ENCODE results near the gene LDLRAD4.

DNA sequence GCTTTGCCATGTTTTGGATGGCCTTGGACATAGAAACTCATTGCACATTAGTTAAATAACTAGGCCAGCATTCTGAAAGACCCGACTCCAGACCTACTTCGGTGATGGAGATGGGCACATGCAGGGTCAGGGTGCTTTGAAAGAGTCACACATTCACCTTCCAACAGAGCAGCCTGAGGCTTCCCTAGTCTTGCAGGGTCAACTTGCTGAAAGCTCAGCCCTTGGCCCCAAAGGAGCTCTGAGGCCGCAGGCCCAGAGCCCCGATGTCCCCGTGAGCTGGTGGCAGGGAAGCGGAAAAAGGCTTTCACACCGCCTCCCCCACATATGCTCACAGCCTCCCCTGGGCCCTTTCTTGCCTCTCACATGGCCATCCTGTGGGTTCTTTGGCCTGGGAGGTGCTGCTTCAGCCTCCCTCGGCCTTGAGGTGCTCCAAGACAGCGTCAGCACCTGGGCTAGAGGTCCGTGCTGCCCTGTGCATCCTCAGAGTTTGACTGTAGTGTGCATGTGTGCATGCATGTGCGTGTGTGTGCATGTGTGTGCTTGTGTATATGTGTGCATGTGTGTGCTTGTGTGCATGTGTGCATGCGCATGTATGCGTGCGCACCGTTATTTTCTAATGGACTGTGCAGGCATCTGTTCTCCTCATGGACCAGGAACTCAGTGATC lies 21.6 kb downstream of the LDLRAD4 start:
- TF ChIP-seq, protein P1, sequence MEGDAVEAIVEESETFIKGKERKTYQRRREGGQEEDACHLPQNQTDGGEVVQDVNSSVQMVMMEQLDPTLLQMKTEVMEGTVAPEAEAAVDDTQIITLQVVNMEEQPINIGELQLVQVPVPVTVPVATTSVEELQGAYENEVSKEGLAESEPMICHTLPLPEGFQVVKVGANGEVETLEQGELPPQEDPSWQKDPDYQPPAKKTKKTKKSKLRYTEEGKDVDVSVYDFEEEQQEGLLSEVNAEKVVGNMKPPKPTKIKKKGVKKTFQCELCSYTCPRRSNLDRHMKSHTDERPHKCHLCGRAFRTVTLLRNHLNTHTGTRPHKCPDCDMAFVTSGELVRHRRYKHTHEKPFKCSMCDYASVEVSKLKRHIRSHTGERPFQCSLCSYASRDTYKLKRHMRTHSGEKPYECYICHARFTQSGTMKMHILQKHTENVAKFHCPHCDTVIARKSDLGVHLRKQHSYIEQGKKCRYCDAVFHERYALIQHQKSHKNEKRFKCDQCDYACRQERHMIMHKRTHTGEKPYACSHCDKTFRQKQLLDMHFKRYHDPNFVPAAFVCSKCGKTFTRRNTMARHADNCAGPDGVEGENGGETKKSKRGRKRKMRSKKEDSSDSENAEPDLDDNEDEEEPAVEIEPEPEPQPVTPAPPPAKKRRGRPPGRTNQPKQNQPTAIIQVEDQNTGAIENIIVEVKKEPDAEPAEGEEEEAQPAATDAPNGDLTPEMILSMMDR (conservative IDR thresholded peaks at IDR 0.05), result no peak
- TF ChIP-seq ZFX (IDR thresholded peaks at IDR 0.05), result no peak
